HG02970 (cell line): ENCODE measurements around the gene SGCA.

Experiments
- ATAC-seq: cut with Tn5 transposase; IDR thresholded peaks from one replicate; pipeline ENCODE4 v1.9.1; 2021; ENCODE audit warnings: mild to moderate bottlenecking, moderate library complexity, moderate number of reproducible peaks; ENCODE audit not compliant: unreplicated experiment, low FRiP score

The SGCA gene

DNA sequence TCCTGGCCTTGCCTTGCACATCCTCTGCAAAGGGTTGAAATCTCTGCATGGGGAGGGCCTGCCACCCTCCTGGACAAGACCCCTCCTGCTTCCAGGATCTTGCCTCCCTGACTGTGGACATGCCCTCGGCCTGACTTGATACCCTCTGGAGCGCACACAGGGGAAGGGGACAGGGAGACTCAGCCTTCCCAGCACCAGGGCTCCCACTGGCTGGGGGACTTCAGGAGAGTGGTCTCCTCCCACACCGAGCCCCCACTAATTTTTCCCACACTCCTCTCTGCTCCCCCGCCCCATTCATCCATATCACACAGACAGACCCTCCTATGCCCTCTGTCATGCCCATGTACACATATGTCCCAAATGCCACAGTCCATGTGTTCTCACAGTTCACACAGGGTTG is 14.3 kb downstream of the SGCA start:
- ATAC-seq = no peak

DNA sequence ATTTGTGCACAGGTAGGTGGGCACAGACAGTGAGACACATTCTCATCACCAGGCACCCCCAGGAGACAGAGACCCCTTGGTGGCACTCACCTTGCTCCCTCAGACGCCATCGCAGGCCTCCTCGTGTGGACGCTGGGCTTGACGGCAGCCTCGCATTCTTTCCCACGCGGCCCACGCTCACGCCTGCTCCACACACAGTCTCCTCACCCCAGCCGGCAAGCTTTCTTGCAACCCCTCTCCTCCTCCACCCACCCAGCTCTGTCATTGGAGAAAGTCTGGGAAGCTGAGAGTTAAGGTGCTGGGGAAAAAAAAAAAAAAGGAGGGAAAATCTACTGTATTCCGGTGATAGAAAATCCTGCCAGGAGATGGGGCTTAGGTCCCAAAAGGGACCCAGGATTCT is 14.8 kb downstream of the SGCA start:
- no peak for ATAC-seq

DNA sequence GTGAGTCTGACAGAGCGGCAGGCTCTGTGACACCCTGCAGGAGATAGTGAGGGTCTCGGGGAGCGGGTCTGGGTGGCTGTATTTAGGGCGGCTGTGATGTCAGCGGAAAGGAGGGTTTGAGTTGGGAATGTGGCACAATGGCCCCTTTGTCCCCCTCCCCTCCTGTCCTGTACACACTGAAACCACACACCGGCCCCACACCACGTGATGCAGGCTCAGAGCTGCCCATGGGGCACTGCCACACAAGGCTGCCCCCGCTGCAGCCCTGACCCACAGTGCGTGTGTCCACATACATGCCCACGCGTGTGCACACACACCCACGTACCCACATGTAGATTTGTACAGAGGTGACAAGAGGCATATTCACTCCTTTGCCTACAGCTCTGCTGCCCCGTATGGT is 15.3 kb downstream of the SGCA start:
- ATAC-seq = no peak

DNA sequence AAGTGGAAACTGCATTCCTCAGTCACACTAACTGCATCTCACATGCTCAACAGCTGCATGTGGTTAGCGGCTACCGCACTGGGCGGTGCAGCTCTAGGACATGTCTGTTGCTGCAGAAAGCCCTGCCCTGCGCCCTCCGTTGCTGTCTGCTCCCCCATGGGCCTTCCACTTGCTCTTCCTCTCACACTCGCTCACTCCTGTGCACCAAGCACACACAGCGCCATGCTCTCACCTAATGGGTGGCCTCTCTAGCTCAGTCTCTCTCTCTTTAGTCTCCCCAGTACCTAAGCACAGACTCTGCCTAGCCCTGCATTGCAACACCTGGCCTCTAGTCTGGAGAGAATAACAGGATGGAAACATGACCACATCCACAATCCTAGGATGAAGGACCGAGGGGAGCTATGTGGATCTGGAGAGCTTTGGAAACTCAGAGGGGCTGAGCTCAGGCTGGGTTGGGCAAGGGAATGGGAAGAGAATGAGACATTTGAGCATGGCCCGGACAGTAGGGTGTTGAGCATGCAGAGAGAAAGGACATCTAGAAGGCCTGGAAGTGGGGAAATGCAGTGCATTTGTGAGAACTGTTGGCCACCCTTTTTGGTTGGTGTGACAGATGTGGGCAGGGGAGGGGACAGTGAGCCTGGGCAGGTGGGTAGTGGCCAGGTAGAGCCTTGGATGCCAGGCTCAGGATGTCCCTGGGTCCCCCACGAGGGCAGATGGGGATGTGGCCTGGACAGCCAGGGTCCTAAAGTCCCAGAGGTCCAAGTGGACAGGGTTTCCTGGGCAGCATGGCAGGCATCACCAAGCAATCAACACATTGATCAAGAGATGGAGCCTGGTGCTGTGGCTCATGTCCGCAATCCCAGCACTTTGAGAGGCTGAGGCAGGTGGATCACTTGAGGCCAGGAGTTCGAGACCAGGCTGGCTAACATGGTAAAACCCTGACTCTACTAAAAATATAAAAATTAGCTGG is 16.1 kb downstream of the SGCA start:
- ATAC-seq = no peak

DNA sequence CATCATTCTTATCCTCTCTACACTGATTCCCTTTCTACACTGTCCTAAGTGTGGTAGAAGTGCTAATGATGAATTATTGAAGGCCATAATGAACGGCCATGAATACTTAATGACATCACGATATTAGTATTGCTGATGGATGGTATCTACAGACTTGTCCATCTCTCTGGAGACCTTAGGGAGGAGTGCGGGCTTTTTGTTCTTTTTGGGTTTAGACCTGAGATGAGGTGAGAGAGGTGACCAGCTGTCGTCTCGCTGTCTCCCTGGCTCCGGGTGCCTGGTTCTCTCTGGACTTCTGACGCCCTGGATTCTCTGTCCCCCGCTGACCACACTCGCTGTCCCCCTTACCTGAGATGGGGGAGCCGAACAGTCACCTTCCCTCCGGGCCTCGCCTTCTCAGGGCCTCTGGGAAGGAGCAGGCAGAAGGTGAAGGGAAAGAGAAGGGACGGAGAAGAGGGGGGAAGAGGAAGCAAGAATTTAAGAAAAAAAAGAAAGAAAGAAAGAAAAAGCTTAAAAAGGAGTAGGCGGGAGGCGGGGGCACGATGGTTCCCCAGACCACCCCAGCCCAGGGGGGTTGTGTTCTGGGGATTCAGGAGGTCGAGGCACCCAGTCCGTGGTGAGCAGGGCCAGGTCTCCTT is 17.1 kb downstream of the SGCA start:
- no peak for ATAC-seq

DNA sequence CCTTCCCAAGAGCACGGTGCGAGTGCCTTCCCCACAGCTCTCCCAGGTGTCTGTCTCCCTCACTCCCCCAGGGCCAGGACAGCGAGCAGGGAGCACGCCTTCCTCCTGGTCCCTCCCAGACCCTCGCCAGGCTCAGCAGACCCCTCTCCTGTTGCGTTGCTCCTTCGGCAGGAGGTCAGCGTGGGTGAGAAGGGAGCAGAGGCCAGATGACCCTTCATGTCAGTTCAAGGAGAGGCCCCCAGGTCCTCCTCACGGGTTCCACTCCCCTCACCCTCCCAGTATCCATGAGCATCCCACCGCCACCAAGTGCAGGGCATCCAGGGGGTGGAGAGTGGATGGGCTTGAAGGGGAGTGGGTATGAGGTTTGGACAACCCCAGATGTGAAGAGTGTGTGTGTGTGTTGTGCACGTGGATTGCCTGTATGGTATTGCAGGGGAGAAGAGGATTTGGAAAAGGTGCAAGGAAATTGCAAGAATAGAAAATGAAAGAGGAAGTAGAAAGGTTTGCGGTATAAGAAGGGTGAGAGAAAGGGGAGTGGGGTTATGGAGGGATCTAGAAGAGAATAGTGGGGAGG is 17.7 kb downstream of the SGCA start:
- no peak for ATAC-seq

DNA sequence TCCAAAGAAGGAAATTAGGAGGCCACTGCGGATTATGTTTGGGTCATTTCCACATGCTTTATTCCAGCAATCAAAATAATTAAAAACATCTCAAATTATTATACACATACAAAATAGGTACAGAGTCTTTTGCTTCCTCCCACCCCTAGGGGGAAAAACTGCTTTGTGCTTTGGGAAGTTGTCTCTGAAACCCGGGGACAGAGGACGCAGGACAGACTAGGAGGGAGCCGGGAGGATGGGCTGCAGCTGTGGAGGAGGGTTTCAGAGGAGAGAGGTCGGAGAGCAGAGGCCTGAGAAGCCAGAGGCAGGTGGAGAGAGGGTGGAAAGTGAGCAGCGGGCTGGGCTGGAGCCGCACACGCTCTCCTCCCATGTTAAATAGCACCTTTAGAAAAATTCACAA is 18.3 kb downstream of the SGCA start:
- no peak for ATAC-seq

DNA sequence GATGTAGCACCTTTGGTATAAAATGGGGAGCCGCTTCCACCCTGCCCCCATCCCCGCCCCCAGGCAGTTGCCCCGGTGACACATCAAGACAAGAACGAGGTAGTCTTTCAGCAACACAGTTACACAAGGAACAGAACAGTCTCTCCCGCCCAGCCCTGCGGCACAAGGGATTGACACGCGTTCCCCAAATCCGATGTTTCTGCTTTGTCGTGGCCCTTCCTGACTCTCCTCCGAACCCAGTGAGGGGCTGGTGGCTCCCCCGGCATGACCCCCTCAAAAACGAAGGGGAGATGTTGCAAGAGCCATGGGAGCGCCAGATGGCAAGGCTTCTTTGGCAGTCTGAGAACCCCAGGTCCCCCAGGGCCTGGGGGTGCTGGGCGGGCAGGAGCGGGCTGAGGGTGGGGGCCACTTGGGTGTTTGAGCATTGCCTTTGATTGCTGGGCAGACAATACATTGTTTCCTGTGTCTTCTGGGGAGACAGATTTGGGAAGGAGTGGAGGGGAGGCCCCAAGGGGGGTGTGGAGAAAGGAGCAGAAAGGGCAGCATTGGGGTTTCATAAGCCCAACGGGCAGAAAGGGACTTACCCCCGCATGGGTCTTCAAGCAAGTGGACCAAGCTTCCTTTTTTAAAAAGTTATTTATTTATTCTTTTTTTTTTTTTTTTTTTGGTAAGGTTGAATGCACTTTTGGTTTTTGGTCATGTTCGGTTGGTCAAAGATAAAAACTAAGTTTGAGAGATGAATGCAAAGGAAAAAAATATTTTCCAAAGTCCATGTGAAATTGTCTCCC is 19.0 kb downstream of the SGCA start:
- ATAC-seq = no peak

DNA sequence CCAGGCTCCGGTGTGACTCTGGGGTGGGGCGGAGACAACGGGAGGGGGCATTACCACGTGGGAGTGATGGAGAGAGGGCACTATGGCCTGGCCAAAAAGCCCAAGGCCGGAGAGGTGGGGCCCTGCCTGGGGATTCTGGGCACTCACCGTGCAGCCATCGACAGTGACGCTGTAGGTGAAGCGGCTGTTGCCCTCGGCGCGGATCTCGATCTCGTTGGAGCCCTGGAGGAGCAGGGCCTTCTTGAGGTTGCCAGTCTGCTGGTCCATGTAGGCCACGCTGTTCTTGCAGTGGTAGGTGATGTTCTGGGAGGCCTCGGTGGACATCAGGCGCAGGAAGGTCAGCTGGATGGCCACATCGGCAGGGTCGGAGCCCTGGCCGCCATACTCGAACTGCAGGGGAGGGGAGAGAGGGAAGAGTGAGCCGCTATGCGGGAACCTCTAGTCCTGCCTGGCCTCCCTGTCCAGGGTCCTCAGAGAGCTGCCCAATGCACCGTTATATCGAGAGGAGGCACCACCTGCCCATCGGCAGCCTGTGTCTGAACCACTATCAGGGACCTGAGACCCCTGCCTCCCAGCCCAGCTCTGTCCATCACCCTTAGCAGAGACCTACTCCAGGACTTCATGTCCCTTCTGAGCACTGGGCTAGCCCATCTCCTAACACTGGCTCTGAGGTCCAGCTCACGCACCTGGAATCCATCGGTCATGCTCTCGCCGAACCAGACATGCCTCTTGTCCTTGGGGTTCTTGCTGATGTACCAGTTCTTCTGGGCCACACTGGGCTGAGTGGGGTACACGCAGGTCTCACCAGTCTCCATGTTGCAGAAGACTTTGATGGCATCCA is 20.0 kb downstream of the SGCA start:
- no peak for ATAC-seq

DNA sequence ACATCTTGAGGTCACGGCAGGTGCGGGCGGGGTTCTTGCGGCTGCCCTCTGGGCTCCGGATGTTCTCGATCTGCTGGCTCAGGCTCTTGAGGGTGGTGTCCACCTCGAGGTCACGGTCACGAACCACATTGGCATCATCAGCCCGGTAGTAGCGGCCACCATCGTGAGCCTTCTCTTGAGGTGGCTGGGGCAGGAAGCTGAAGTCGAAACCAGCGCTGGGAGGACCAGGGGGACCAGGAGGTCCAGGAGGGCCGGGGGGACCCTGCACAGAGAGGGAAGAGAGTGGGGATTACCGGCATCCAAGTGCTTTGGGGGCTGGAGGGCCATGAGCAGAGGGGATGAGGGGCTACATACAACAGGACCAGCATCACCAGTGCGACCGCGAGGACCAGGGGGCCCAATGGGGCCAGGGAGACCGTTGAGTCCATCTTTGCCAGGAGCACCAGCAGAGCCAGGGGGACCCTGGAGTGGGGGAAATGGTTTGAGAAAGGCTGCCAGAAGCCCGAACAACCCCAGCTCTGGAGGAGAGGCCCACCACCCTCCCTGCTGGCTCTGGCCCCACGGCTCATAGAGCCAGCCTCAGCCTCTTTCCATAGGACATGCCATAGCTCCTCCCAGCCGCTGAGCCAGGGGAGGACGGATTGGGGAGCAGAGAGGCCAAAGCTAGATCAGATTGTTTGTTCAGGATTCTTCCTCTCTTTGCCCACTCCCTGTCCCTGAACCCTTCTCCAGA is 21.0 kb downstream of the SGCA start:
- no peak for ATAC-seq

DNA sequence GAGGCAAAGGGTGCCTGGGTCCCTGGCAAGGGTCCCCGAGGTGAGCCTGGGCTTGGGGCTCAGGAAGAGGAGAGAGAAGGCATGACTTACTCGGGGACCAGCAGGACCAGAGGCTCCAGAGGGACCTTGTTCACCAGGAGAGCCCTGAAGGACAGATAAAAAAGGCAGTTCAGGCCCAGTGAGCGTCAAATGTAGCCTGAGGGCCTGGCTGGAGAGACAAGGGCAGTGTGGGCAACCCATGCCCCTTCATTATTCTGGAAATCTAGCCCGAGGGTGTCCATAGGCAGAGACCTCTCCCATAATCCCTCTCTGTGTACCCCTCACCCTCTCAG is 21.6 kb downstream of the SGCA start:
- no peak for ATAC-seq

DNA sequence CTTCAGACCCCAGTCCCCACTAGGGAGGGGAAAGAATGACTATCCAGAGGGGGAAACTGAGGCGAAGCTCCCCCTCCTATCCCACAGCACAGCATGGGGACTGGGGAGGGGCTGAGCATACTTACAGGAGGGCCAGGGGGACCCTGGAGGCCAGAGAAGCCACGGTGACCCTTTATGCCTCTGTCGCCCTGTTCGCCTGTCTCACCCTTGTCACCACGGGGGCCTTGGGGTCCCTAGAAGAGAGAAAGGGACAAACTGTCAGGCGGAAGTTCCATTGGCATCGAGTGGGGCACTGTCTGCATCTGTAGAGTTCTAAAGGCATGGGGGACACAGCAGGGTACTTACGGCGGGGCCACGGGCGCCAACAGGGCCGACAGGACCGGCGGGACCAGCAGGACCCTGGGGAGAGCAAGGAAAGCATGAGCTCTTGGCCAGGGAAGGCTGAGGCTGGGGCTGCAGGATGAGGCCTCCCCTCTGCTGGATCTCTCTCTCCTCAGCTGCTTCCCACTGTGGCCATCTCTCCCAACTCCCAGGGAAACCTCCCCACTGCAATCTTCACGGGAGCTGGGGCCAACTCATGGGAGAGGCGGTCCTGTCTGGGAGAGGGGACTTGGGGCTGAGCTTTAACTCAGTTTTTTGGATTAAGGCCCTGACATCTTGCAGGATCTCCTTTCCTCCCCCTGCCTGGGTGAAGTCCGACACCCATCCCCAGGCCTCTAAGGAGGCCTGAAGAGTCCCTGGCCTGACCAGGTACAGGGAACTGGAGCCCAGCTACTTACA is 22.1 kb downstream of the SGCA start:
- ATAC-seq = no peak

DNA sequence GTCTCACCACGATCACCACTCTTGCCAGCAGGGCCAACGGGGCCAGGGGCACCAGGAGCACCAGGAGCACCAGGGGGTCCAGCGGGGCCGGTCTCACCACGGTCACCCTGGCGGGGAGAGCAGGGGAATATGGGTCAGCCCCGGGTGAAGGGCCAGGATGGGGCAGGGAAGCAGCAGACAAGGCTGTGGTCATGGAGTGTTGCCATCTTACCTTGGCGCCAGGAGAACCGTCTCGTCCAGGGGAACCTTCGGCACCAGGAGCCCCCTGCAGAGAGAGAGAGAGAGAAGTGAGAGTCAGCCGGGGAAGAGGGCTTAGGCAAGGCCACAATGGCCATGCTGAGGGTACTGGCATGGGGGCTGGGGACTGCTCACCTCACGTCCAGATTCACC is 22.7 kb downstream of the SGCA start:
- no peak for ATAC-seq

DNA sequence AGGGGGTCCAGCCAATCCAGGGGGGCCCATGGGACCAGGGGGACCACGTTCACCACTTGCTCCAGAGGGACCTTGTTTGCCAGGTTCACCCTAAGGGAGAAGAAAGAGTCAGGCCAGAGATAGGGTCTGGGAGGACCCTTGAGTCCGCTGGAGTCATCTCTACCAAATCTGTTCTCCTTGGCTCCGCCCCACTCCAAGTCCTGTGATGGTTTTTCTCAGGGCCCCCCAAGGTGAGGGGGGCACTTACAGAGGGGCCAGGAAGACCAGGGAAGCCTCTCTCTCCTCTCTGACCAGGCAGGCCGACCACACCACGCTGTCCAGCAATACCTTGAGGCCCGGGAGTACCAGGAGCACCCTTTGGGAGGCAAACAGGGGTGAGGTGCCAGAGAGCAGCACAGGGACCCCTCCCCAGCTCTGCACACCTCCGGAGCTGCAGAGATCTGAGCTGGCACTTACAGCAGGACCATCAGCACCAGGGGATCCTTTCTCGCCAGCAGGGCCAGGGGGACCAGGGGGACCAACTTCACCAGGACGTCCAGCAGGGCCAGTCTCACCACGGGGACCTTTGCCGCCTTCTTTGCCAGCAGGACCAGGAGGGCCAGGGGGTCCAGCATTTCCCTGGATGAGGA is 23.2 kb downstream of the SGCA start:
- ATAC-seq = no peak

DNA sequence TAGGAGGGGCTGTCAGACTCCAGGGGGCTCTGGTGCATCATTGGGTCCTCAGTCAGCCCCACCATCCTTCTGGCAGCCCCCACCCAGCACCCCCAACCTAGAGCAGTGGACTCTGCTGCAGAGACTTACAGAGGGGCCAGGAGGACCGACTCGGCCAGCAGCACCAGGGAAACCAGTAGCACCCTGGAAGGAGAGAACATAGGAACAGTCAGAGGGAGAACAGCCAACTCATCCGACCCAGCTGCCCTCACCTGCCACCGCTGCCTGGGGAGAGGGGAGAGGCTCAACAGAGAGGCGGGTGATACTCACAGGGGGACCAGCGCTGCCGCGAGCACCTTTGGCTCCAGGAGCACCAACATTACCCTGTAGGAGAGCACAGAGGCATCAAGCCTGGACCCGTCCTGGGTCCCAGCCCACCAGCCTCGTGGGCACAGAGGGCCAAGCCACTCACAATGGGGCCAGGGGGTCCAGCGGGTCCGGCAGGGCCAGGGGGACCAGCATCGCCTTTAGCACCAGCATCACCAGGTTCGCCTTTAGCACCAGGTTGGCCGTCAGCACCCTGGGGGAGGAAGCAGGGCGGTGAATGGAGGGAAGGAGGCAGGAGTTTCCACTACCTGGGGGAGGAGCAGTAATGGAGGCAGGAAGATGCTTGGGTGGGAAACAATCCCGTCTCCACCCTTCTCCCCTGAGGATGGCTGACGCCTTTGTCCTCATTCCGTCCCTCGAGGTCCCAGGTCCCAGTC is 23.9 kb downstream of the SGCA start:
- no peak for ATAC-seq

DNA sequence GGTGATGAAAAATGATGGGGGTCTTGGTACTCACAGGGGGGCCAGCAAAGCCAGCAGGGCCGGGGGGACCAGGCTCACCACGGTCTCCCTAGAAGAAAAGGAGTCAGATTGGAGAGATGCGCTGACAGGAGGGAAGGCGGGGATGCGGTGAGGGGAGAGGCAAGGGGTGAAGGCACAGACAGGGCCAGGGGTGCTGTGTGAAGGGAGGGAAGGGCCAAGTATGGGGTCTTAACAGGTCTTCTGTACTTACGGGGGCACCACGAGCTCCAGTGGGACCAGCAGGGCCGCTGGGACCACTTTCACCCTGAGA is 24.4 kb downstream of the SGCA start:
- ATAC-seq = no peak

DNA sequence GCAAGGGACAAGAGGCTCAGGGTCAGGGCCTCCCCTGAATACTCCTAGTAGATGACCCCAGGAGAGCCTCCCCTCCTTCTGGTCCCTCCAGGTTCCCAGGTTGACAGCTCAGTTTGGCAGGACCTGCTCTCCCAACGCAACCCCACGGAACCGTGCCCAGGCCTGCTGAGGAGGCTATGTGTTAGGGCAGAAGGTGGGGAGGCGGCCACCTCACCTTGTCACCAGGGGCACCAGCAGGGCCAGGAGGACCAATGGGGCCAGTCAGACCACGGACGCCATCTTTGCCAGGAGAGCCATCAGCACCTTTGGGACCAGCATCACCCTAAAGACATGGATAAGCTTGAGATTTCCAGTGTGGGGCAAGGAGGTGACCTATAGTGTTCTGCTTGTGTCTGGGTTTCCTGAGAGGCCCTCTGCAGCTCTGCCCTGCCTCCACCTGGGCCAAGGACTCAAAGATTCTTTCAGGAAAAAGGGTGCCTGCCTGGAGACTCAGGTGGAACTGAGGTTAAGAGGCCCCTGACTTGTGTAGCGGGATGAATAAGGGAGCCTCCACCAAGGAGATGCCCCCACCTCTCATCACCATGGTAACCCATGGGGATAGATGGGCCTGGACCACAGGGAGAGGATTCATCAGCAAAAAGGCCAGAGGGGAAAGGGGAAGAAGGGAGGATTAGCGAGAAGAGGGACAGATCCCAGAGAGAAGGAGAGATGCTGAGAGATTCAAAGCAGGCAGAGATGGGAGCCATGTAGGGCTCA is 25.0 kb downstream of the SGCA start:
- ATAC-seq = no peak
